Activated CD4-positive, CD25-positive, alpha-beta regulatory T cell treated with anti-CD3 and anti-CD28 coated beads, Interleukin-2, amount 50 U/mL, for 72 hours (primary cell): ENCODE results near the gene TLCD3A.
"Not testable (repeated sequence)": the region's sequence is repeated elsewhere in the genome, so short reads cannot be mapped to it uniquely, and the experiment has no call there.

Experiments
- DNase-seq: peaks from one replicate; pipeline ENCODE4 v3.0.0; 2021

Gene TLCD3A

DNA sequence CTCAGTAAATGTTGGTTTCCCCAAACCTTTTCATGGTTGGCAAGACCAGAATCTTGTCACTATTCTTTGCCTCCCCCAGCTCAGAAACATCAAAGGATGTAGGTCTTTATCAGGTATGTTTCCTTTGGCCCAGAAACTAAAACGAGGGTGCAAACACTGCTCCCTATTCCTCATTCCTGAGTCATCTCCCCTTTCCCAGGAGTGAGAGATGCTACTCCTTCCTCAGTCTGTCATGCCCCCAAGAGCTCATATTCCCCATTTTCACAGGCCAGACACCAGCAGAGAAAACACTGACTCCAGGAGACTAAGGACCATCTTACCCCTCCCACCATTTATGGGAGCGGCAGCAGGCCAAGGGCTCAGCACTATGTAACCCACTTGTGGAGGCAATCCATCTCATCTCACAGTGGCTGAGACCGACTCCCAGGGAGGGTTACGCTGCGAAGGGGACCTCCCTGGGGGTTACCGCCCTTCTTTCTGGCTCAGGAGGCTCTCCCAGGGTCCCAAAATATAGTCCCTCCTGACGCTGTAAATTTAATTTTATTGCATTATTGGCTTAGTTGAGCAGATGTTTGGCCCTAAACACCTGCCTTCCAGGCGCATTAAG, 18.1 kb downstream of the TLCD3A start:
- no peak for DNase-seq

DNA sequence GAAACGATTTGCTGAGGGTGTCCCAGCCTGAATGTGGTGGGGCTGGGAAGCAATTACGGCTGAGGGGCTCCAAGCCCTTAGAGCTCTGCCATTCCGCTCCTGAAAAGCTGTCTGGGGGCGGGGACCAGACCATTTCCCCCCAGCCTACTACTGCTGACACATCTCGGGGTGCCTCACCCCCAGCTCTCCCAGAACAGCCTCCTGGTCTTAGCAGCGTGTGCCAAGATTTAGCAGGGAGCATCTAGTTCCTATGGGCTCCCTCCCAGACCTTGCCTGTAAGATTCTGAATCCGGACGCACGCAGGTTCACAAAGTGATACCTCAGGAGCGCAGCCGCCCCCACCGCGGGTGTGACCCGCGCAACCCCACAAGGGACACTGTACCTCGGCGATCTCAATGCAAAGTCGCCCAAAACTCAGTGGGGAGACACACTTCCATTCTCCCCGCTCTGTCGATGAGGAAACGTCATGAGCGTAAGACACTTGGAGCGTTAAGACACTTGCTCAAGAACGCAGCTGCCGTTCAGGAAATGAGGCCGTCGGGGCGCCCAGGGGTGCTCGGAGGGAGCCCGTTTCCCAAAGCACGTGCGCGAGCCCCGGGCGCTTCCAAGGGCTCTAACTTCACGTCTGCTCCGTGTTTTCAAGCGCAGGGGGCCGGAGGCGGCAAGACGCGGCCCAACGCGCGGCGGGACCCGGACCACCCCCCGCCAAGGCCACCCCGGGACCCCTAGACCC, 19.0 kb downstream of the TLCD3A start:
- DNase-seq = peak; percentile 54

- peak; percentile 100 for DNase-seq
These were observed 19.7 kb downstream of the TLCD3A start, which contains the start of gene GEMIN4 for GRCh38 chr17:752002-752619. Gene GEMIN4, minus strand, starts transcription at chr17:752264. Its CDS starts 122 bp downstream, at chr17:752142.

DNA sequence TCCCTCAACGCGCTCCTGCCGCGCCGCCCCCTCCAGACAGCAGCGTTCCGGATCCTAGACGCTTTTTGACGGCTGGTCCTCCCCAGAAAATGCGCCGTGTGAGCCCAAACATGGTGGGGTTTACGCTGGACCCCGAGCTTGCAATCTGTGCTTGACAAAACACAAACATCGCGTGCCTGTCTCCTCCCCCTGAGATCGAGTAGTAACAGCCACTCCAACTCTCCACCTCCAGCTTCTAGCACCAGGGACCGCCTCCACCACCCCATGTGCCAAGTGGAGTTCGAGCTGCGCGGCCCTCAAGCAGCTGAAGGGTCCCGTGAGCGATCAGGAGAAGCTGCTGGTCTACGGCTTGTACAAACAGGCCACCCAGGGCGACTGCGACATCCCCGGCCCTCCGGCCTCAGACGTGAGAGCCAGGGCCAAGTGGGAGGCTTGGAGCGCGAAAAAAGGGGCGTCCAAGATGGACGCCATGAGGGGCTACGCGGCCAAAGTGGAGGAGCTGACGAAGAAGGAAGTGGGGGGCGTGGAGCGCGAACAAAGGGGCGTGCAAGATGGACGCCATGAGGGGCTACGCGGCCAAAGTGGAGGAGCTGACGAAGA, 20.3 kb downstream of the TLCD3A start:
- DNase-seq = no peak

DNA sequence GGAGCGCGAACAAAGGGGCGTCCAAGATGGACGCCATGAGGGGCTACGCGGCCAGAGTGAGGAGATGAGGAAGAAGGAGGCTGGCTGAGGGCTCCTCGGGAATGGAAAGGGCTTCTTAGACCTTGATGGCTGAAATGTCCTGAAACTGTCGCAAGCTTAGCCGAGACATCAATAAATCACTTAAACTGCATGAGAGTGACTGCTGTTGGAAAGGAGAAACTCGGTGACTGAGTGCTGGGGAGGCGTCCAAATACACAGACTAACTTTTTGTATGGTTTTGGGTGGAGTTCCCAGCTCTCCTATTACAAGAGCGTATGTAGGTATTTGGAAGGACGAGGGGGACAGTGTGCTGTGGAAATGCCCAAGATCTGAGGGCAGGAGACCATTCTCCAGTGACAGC, 21.0 kb downstream of the TLCD3A start:
- no peak for DNase-seq

DNA sequence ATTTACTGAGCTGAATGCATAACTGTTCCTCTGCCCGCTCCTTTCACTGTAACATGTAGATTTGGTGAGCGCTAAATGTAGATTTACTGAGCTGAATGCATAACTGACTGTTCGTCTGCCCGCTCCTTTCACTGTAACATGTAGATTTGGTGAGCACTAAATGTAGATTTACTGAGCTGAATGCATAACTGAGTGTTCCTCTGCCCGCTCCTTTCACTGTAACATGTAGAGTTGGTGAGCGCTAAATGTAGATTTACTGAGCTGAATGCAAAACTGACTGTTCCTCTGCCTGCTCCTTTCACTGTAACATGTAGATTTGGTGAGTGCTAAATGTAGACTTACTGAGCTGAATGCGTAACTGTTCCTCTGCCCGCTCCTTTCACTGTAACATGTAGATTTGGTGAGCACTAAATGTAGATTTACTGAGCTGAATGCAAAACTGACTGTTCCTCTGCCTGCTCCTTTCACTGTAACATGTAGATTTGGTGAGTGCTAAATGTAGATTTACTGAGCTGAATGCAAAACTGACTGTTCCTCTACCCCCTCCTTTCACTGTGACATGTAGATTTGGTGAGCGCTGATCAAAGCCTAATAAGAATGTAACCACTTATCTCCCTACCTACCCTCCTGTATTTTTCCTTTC, 23.0 kb downstream of the TLCD3A start:
- not testable (repeated sequence) for DNase-seq

GRCh38 chr17:756010-756567, 23.7 kb downstream of the TLCD3A start:
- not testable (repeated sequence) for DNase-seq

DNA sequence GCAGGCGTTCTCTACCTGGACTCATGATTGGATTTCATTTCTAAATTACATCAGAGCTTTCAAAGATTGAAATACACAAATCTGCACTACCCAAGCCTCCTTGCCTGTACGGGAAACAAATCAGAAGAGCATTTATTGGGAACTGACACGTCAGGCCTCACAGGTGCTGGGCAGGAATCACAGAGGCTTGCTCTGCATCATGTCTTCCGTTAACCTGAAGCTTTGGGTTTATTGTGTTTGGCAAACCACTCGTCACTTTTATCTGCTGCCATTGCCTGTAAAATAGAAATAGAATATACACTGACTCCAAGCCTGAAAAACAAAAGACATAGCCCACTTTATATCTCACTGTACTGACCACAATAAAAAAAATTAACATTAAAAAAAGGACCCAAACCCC, 27.6 kb downstream of the TLCD3A start:
- DNase-seq = no peak

- DNase-seq = no peak
These were observed 28.0 kb downstream of the TLCD3A start for GRCh38 chr17:760371-760770.

- DNase-seq = no peak
These were observed 34.7 kb downstream of the TLCD3A start for GRCh38 chr17:767076-767475.

- no peak for DNase-seq
These were observed 40.6 kb downstream of the TLCD3A start for GRCh38 chr17:773016-773415.

- DNase-seq = no peak
These were observed 41.3 kb downstream of the TLCD3A start for GRCh38 chr17:773467-774312.

DNA sequence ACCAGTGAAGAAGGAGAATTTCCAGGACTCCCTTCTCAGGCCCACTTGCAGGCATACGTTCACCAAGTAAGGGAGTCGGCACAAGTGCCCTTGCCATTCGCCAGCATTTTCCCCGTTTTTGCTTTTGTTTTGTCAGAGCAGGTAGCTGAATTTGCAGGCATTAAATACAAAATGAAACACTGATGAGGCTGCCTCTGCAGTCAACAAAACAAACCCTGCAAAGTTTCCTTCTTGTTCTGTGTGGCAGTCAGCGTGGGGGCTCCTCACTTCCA, 41.9 kb downstream of the TLCD3A start:
- no peak for DNase-seq

DNA sequence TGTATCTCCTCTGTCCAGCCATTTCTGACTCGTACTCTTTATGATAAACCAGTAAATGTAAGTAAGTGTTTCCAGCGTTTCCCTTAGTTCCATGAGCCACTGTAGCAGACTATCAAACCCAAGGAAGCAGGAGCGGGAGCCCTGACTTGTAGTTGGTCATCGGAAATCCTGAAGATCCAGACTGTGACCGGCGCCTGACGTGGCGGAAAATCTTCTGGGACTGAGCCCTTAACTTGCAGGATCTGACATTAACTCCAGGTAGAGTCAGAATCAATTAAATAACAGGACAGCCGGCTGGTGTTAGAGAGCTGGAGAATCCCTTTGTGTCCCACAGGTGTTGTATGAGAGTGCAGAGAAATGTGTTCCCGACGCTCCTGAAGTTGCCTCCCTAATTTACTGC, 45.7 kb downstream of the TLCD3A start:
- DNase-seq = no peak

DNA sequence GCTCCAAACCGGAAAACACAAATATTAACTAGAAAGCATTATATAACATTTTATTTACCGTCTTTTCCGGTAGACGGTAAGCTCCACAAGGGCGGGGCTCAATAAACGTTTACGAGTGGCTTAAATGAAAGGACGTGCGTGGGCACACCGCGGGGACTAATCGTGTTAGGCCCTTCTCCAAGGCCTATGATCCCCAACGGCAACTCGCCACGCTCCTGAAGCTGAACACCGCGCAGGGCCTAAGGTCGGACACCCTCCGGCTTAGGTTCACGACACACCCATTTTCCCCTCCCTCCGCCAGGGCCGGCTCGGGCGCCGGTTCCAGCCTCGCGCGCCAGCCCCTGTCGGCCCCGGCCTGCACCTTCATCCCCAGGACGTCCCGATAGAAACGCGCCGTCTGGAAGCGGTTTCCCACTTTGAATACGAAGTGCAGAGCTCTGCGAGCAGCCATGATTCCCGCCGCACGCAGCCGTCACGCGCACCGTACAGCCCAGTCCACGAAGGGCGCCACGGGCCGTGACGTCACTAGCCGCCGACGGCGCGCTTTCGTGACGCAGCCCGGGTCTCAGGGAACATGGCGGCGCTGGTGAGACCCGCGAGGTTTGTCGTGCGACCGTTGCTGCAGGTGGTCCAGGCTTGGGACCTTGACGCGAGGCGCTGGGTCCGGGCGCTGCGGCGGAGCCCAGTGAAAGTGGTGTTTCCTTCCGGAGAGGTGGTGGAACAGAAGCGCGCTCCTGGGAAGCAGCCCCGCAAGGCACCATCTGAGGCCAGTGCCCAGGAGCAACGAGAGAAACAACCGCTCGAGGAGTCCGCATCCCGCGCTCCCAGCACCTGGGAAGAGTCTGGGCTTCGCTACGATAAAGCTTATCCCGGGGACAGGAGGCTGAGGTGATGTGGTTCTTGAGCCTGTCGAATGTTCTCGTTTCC, 49.7 kb downstream of the TLCD3A start, which contains the start of the genes GLOD4 and MRM3:
Gene GLOD4 (minus strand): TSS at position 476 of the 927 bp plus-strand sequence. CDS start 25 bp downstream, at position 451.
Gene MRM3 (plus strand): TSS at position 549 of the 927 bp plus-strand sequence. CDS start 26 bp downstream, at position 575.
- DNase-seq = peak; percentile 98

- DNase-seq = no peak
These were observed 51.7 kb downstream of the TLCD3A start for GRCh38 chr17:784143-784542.

- not testable (repeated sequence) for DNase-seq
These were observed 53.5 kb downstream of the TLCD3A start for GRCh38 chr17:785901-786300.

DNA sequence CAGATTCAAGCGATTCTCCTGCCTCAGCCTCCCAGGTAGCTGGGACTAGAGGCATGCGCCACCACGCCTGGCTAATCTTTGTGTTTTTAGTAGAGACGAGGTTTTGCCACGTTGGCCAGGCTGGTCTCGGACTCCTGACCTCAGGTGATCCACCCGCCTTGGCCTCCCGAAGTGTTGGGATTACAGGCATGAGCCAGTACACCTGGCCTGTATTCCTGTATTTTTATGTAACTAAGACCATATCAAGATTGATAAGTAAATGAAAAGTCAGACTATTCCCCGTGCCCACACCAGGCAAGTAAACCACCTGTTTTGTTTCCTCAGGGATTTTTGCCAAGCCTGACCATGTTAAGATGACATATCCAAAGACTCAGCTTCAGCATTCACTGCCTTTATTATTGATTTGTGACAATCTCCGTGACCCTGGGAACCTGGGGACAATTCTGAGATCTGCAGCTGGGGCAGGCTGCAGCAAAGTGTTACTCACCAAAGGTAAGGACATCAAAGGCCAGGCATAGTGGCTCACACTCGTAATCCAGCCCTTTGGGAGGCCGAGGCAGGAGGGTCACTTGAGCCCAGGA, 55.3 kb downstream of the TLCD3A start:
- no peak for DNase-seq

DNA sequence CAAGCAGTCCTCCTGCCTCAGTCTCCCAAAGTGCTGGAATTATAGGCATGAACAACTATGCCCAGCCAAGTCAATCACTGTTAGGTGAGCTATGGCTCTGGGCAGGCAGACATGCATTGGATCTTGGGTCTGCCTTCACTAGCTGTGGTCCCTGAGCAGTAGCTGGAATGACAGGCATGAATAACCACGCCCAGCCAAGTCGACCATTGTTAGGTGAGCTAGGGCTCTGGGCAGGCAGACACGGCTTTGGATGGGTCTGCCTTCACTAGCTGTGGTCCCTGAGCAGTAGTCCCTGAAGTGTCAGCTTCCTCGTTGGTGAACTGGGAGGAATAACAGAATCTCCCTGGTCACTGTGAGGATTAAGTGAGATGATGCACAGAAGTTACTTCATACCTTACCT, 56.2 kb downstream of the TLCD3A start:
- DNase-seq = no peak

GRCh38 chr17:789160-789840, 56.9 kb downstream of the TLCD3A start:
- no peak for DNase-seq
